Lower leg skin (tissue), 4 donors: ENCODE data around the gene ADISSP. TPM values are rescaled to one million over a fixed set of nuclear protein-coding genes. Genes with fewer than 3 reads are reported as not detected.

ENCODE experiments used
- DNase-seq, 2 donors: peaks; one replicate each; pipeline ENCODE4 v3.0.0-alpha.2; 2019; ENCODE audit warnings: low spot score in 2 of 2
- H3K4me3 ChIP-seq: fragments of 200-600 bp; sonication (generic); 2 replicates; pipeline ENCODE4 v1.5.1; 2017; ENCODE audit warnings: mild to moderate bottlenecking, low read depth; ENCODE audit not compliant: poor library complexity, severe bottlenecking
- CTCF ChIP-seq, 3 donors: fragments of 450-650 bp; IDR thresholded peaks; one replicate each; pipeline ENCODE4 v1.5.1; 2016; ENCODE audit warnings: antibody characterized with exemption in 3 of 3, mild to moderate bottlenecking in 3 of 3, moderate library complexity in 2 of 3
- POLR2A ChIP-seq, 2 donors: fragments of 450-650 bp; IDR thresholded peaks; one replicate each; pipeline ENCODE4 v1.6.1; 2016 to 2017; ENCODE audit warnings: antibody characterized with exemption in 2 of 2, mild to moderate bottlenecking in 1 of 2, moderate library complexity in 1 of 2
- WGBS, 2 donors: methylation state at CpG; one replicate each; pipeline ENCODE4 v1.1.5; 2018; 5-methylcytosine and 5-hydroxymethylcytosine counted together
- intact Hi-C: fragments of 100-400 bp; cut with DNase I; formaldehyde crosslinking; loops from one replicate; pipeline ENCODE4 v1.15.0; 2023; ENCODE audit warnings: low total_unique reads
- total RNA-seq, 4 donors: library from RNA; depleted of rRNA; stranded (reverse); fragments of >200 nt; gene quantifications; one replicate each; pipeline ENCODE4 v1.1.0, GENCODE V29; 2016

The ADISSP gene
- total RNA-seq, 4 donors from 2014 or later = 9.7 to 21.8 (median 15.5) TPM

GRCh38 chr20:3800256-3800877 is 32.8 kb upstream of the ADISSP start:
- TF ChIP-seq CTCF (IDR thresholded peaks at IDR 0.05) (no peak), POLR2A (IDR thresholded peaks at IDR 0.05) (no peak)
- DNase-seq = no peak
- no peak overlapping the region for H3K4me3 ChIP-seq
- 58 to 76% methylated on average over 18 of the region's 18 CpGs for WGBS, 2 donors
- intact Hi-C loops = no loop called here

GRCh38 chr20:3798908-3799248 is 31.3 kb upstream of the ADISSP start:
- no peak for DNase-seq
- no peak overlapping the region for H3K4me3 ChIP-seq
- intact Hi-C loops = no loop called here
- no peak for TF ChIP-seq CTCF (IDR thresholded peaks at IDR 0.05)
- no peak for TF ChIP-seq POLR2A (IDR thresholded peaks at IDR 0.05)
- 88 to 92% methylated on average over 3 of the region's 3 CpGs for WGBS, 2 donors

GRCh38 chr20:3798373-3798768 is 30.8 kb upstream of the ADISSP start:
- H3K4me3 ChIP-seq = no peak overlapping the region
- DNase-seq = no peak
- WGBS, 2 donors = 63 to 80% methylated on average over 5 of the region's 5 CpGs
- TF ChIP-seq CTCF (IDR thresholded peaks at IDR 0.05) (no peak), POLR2A (IDR thresholded peaks at IDR 0.05) (no peak)
- intact Hi-C loops = no loop called here

DNA sequence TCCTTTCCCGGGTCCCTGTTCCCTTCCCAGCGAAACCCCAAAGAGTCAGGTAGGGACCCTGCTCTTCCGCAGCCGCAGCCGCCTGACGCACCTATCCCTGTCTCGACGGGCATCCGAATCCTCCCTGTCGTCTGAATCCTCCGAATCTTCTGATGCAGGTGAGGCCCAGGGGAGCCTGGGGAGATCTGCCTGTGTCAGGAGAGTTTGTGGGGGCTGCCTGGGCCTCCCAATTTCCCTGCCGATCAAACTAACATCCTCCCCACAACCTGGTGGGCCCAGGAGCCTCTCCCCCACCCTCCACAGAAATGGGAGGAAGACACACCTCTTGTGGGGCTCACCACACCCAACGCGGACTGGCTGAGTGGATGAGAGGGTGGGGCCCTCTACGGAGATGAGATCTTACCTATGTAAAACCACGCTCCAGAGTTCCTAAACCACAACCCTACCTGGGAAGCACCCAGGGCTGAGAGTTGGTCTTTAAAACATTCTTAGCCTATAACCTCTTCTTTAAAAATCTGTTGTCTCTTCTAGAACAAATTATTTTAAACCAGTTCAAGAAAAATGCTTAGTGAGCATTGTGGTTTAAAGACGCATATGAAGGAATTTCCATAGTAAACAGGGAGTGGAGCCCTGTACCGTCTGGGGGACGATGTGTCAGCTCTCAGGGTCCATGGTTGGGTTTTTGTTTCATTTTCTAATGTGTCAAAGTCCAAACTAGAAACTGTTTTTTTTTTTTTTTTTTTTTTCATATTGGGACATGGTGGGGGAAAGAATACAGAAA is 30.2 kb upstream of the ADISSP start:
- TF ChIP-seq CTCF (IDR thresholded peaks at IDR 0.05) (no peak), POLR2A (IDR thresholded peaks at IDR 0.05) (no peak)
- intact Hi-C loops = no loop called here
- no peak overlapping the region for H3K4me3 ChIP-seq
- WGBS, 2 donors = 42 to 45% methylated on average over 19 of the region's 19 CpGs
- no peak for DNase-seq

DNA sequence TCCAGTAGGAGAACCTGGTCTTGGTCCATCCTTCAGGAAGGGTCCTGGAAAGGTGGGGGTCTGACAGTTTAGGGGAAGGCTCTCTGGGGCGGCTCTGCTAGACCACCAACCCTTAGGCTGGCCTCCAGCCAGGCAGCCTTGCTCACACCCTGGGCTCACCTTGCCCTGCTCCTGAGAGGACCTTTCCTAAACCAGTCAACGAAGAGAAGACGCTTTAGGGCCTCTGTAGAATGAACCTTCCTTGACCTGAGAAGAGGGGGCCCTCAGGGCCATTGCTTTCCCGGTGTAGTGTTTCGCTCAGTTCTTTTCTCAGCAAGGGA is 29.6 kb upstream of the ADISSP start:
- DNase-seq = no peak
- no peak for TF ChIP-seq POLR2A (IDR thresholded peaks at IDR 0.05)
- TF ChIP-seq CTCF (IDR thresholded peaks at IDR 0.05) = no peak
- H3K4me3 ChIP-seq = no peak overlapping the region
- intact Hi-C loops = no loop called here
- 44 to 62% methylated on average over 5 of the region's 5 CpGs for WGBS, 2 donors
